ENCODE results near the gene ITPR1.

The ITPR1 gene

GRCh38 chr3:4533489-4534443 lies 40.6 kb downstream of the ITPR1 start:
- Histone ChIP-seq H3K9me2 (replicated peaks; ENCODE audit: low read depth, low read length) (no peaks in the 10 kb centered on the region), H2AFZ (ENCODE audit: low read length) (no peak overlapping the region), H3K9ac (ENCODE audit: low read depth, low read length, poor library complexity, severe bottlenecking) (peak overlapping the region; percentile 54), H3K4me2 (ENCODE audit: low read depth, low read length, poor library complexity, severe bottlenecking) (peak overlapping the region; percentile 72), H3K79me2 (ENCODE audit: insufficient read depth, low read length) (peaks cover 83% of the 10 kb centered on the region), H3K27me3 (ENCODE audit: insufficient read depth, low read length, poor library complexity, severe bottlenecking) (no peaks in the 10 kb centered on the region), H4K20me1 (ENCODE audit: insufficient read depth, low read length, poor library complexity, severe bottlenecking) (peaks cover 3% of the 10 kb centered on the region), H3K4me1 (ENCODE audit: insufficient read depth, low read length, poor library complexity, severe bottlenecking) (peaks cover 35% of the 10 kb centered on the region), H3K4me3 (ENCODE audit: low read length, poor library complexity, severe bottlenecking) (peak overlapping the region; percentile 48), H3F3A (ENCODE audit: low read depth) (no peaks in the 10 kb centered on the region), H3K36me3 (ENCODE audit: insufficient read depth, low read length) (no peaks in the 10 kb centered on the region), H3K9me3 (ENCODE audit: insufficient read depth, low read depth, low read length) (0 out of 2 replicates have a peak, but pooled peaks cover 4% of the 10 kb centered on the region)
- TF ChIP-seq CTCF (conservative IDR thresholded peaks at IDR 0.05; ENCODE audit: low read length), result peak; percentile 54
- TF ChIP-seq EZH2phosphoT487 (IDR thresholded peaks at IDR 0.05; ENCODE audit: borderline replicate concordance), result no peak

GRCh38 chr3:4534906-4535305 lies 41.8 kb downstream of the ITPR1 start:
- Histone ChIP-seq H3K9me2 (replicated peaks; ENCODE audit: low read depth, low read length) (no peaks in the 10 kb centered on the region), H2AFZ (ENCODE audit: low read length) (no peak overlapping the region), H3K79me2 (ENCODE audit: insufficient read depth, low read length) (peaks cover 81% of the 10 kb centered on the region), H3K9ac (ENCODE audit: low read depth, low read length, poor library complexity, severe bottlenecking) (no peak overlapping the region), H3K4me1 (ENCODE audit: insufficient read depth, low read length, poor library complexity, severe bottlenecking) (peaks cover 46% of the 10 kb centered on the region), H3K27me3 (ENCODE audit: insufficient read depth, low read length, poor library complexity, severe bottlenecking) (no peaks in the 10 kb centered on the region), H3F3A (ENCODE audit: low read depth) (peaks cover 8% of the 10 kb centered on the region), H4K20me1 (ENCODE audit: insufficient read depth, low read length, poor library complexity, severe bottlenecking) (peaks cover 8% of the 10 kb centered on the region), H3K4me3 (ENCODE audit: low read length, poor library complexity, severe bottlenecking) (no peak overlapping the region), H3K36me3 (ENCODE audit: insufficient read depth, low read length) (no peaks in the 10 kb centered on the region), H3K4me2 (ENCODE audit: low read depth, low read length, poor library complexity, severe bottlenecking) (peak overlapping the region; percentile 72), H3K9me3 (ENCODE audit: insufficient read depth, low read depth, low read length) (0 out of 2 replicates have a peak, but pooled peaks cover 4% of the 10 kb centered on the region)
- TF ChIP-seq CTCF (conservative IDR thresholded peaks at IDR 0.05; ENCODE audit: low read length) (no peak), EZH2phosphoT487 (IDR thresholded peaks at IDR 0.05; ENCODE audit: borderline replicate concordance) (no peak)

- Histone ChIP-seq H3K9me3 (ENCODE audit: insufficient read depth, low read depth, low read length) (0 out of 2 replicates have a peak, but pooled peaks cover 4% of the 10 kb centered on the region), H3K79me2 (ENCODE audit: insufficient read depth, low read length) (peaks cover 82% of the 10 kb centered on the region), H3F3A (ENCODE audit: low read depth) (peaks cover 8% of the 10 kb centered on the region), H3K4me2 (ENCODE audit: low read depth, low read length, poor library complexity, severe bottlenecking) (no peak overlapping the region), H3K4me3 (ENCODE audit: low read length, poor library complexity, severe bottlenecking) (no peak overlapping the region), H3K4me1 (ENCODE audit: insufficient read depth, low read length, poor library complexity, severe bottlenecking) (peaks cover 46% of the 10 kb centered on the region), H3K9ac (ENCODE audit: low read depth, low read length, poor library complexity, severe bottlenecking) (no peak overlapping the region), H3K27me3 (ENCODE audit: insufficient read depth, low read length, poor library complexity, severe bottlenecking) (no peaks in the 10 kb centered on the region), H3K9me2 (replicated peaks; ENCODE audit: low read depth, low read length) (no peaks in the 10 kb centered on the region), H3K36me3 (ENCODE audit: insufficient read depth, low read length) (no peaks in the 10 kb centered on the region), H2AFZ (ENCODE audit: low read length) (no peak overlapping the region), H4K20me1 (ENCODE audit: insufficient read depth, low read length, poor library complexity, severe bottlenecking) (peaks cover 8% of the 10 kb centered on the region)
- TF ChIP-seq EZH2phosphoT487 (IDR thresholded peaks at IDR 0.05; ENCODE audit: borderline replicate concordance), result no peak
- TF ChIP-seq CTCF (conservative IDR thresholded peaks at IDR 0.05; ENCODE audit: low read length), result no peak
Observed at GRCh38 chr3:4536260-4536659, 43.1 kb downstream of the ITPR1 start.

All from Loucy (cell line).